Posterior vena cava (tissue), 2 donors: ENCODE data around the gene WDFY4. TPM values are rescaled to one million over a fixed set of nuclear protein-coding genes. Genes with fewer than 3 reads are reported as not detected.

Experiments used
- DNase-seq: peaks from one replicate; pipeline ENCODE4 v3.0.0-alpha.2; 2020; ENCODE audit warnings: low spot score
- intact Hi-C, 2 donors: fragments of 100-400 bp; cut with DNase I; formaldehyde crosslinking; loops; one replicate each; pipeline versions ENCODE4 v1.14.1 to v1.14.2; 2022 to 2023
- microRNA-seq, 2 donors: library from miRNA; unstranded; fragments of <30 nt; microRNA quantifications; one replicate each; pipeline ENCODE4 v1.2.0, GENCODE V29; 2020 to 2021; ENCODE audit warnings: borderline microRNAs expressed in 2 of 2
- total RNA-seq, 2 donors: library from RNA; stranded (reverse); fragmentation: NEBNext Ultra II Directional; extraction: Animal tissue kit (Norgen Biotek cat#: 25700); gene quantifications; one replicate each; pipeline ENCODE4 v1.2.1, GENCODE V29; 2021
- donor health status: DM: yes; HTN: yes; CAD: no.
- donor health status: DM: yes; HTN: yes; CAD: no.

WDFY4 gene
- total RNA-seq, 2 donors from 2014 or later, result 6.8 to 13.2 TPM

- no peak for DNase-seq
- intact Hi-C loops, result no loop called here
Observed at GRCh38 chr10:49007129-49007528, 322.5 kb downstream of the WDFY4 start.

- intact Hi-C loops, result no loop called here
- DNase-seq, result no peak
Observed at GRCh38 chr10:49008091-49008490, 323.4 kb downstream of the WDFY4 start.

GRCh38 chr10:49008505-49009198 lies 324.0 kb downstream of the WDFY4 start:
- intact Hi-C loops, result no loop called here
- no peak for DNase-seq

DNA sequence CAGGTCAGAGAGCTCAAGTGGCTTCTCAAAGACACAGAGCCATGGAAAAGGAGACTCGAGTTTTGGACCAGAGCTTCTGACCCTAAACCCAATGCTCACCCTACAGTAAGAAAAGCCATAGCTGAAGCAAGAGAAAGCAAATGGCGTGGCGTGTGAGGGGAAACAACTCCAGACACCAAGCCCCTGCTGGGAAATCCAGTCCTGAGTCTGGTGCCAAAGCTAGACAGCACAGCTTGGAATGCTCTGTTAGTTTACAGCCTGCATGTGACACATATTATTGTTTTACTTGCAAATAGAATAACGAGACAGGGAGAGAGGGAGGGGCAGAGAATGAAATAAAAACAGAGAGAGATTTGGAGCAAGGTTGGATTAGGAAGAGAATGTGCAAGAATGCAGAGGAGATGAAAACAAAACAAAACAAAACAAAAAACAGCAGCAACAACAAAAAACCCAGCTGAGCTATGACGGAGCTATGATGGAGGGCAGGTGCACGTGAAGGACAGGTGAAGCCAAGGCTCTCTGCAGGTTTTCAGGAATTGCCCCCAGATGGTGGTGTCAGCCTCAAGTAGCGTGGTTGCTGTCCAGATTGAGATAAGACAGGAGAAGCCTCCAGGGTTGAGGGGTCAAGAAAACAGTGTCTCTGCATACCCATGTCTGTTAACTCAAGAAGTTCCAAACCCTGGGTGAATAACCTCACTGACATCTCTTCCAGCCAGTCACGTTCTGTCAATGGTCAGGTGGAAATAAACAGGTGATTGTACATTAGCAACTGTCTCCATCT lies 324.7 kb downstream of the WDFY4 start:
- intact Hi-C loops, result no loop called here

DNA sequence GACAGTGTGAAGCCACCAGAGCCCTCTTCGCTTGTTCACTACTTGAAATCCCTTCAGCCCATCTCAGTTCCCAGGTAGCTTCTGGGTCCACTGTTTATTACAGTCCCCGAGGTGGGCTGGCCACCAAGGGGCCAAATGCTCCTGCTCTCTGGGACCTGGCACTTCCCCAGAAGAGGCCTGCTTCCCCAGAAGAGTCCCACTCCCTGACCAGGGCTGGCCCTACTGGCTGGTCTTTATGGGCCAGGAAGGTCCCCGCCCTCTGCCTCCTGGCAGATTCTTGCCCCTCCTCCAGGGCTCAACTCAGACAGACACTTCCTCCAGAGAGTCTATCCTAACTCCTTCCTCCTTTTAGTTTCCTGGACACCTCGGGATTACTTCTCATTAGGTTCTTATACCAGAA lies 325.6 kb downstream of the WDFY4 start:
- intact Hi-C loops, result no loop called here

More for the DNA sequence above, 324.7 kb downstream of the WDFY4 start:
- no peak for DNase-seq

DNA sequence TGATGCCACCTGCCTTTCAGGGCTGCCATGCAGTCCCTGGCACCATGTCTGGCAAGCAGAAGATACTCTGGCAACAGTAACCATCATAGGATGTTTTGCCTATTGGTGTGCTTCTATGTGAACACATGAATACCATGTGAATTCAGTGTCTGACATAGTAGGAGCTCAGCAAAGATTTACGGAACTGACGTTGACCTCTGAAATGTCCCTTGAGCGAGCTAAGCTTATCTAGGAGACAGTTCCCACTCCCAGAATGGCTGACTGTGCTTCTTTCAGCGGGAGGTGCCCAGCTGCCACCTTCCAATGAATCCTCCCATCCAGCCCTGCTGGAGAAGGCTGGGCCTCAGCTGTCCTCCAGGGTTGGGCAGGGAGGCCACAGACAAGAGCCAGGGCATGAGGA lies 326.2 kb downstream of the WDFY4 start:
- DNase-seq, result no peak
- intact Hi-C loops, result no loop called here

More for the DNA sequence above, 325.6 kb downstream of the WDFY4 start:
- DNase-seq, result no peak

- no peak for DNase-seq
- intact Hi-C loops, result no loop called here
Observed at GRCh38 chr10:49011756-49012155, 327.1 kb downstream of the WDFY4 start.

- no peak for DNase-seq
- intact Hi-C loops, result no loop called here
Observed at GRCh38 chr10:49012603-49013002, 327.9 kb downstream of the WDFY4 start.

- no peak for DNase-seq
- intact Hi-C loops, result no loop called here
Observed at GRCh38 chr10:49015700-49016099, 331.0 kb downstream of the WDFY4 start.

DNA sequence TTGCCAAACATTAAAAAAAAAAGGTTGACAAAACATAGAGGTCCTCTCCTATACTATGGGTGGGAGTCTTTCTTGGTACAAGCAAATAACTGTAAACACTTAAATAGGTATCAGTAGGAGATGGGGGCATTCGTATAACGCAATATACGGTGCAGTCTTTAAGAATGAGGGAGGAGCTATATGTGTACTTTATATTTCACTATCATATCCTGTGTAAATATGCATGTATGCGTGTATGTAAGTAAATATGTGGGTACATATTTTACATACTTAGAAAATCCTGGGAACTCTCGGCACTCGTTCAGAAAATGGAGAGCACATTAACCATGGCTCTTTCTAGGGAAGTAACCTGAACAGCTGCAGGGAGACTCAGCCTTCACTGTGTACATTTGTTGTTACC lies 337.0 kb downstream of the WDFY4 start:
- no peak for DNase-seq
- intact Hi-C loops, result no loop called here

- intact Hi-C loops, result no loop called here
- no peak for DNase-seq
Observed at GRCh38 chr10:49023071-49023470, 338.4 kb downstream of the WDFY4 start.

DNA sequence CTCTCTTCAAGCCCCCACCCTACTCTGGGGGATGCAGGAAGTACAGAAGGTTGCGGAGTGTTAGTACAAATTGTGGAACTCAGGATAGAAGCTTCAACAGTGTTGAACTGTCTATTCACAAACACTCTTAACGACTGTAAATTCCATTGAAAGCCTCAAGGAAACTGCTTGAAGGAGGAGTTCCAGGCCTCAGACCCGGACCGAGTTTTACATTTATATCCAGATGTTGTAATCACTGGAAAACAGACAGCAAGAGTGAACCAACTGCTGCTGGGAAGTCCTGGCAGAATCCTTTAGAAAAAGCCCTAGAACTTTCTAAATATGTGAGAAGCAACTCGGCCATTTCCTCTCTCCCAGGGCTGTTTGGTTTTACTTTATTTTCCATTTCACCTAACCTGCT lies 339.1 kb downstream of the WDFY4 start:
- intact Hi-C loops, result no loop called here
- DNase-seq, result no peak

DNA sequence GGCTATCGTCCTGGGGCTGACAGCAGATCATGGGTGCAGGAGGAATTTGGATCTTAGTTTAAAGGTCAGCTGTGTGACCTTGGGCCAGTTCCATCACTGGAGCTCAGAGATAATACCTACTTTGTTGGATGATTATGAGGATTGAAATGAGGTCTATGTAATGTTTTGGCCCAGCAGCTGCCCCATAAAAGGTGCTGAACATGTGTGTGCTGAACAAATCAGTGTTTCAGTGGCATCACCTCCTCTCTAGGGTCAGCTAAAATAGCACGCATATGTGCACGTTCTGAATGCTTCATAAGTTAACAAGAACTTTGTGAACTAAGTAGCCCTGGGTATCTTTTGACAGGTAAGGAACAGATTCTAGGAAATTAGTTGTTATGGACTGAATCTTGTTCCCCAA lies 339.8 kb downstream of the WDFY4 start:
- DNase-seq, result no peak
- intact Hi-C loops, result no loop called here

- intact Hi-C loops, result no loop called here
- DNase-seq, result no peak
Observed at GRCh38 chr10:49025347-49025983, 340.8 kb downstream of the WDFY4 start.

GRCh38 chr10:49028639-49029038 lies 344.0 kb downstream of the WDFY4 start:
- intact Hi-C loops, result no loop called here
- DNase-seq, result no peak

GRCh38 chr10:49029666-49030065 lies 345.0 kb downstream of the WDFY4 start:
- DNase-seq, result no peak
- intact Hi-C loops, result no loop called here

Small RNA genes lying within 50 kb of the gene (microRNA-seq; reads per million reads assigned to microRNA genes)
- gene MIR4294, result 0 reads per million in 2 donors

Other genes with a start within 250 kb of the WDFY4 start
- 10 to 100 TPM in 1 of 2 donors, 1 to 10 TPM in 1; 9.8 to 13.4 TPM for gene ARHGAP22, start 79.8 kb upstream of the WDFY4 start, total RNA-seq